ENCODE data around the gene TMC6. TPM values are rescaled to one million over a fixed set of nuclear protein-coding genes. Genes with fewer than 3 reads are reported as not detected.
"Not testable (repeated sequence)": the region's sequence is repeated elsewhere in the genome, so short reads cannot be mapped to it uniquely, and the experiment has no call there.

The TMC6 gene
- total RNA-seq, 1 donor from 2014 or later, result 14.6 TPM

DNA sequence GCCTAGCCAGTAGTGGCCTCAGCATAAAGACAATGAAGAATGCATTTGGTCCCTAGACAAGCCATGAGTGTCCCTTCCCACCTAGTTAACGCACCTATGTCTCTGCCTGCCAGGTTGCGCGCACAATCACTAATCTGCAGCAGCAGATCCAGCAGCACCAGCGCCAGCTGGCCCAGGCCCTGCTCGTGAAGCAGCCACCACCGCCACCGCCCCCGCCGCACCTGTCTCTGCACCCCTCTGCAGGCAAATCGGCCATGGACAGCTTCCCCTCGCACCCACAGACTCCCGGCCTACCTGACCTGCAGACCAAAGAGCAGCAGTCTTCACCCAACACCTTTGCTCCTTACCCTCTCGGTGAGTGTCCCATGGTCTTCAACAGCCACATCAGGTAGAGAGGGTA lies 41.8 kb downstream of the TMC6 start:
- ATAC-seq (no peak), DNase-seq (ENCODE audit: low spot score) (no peak)

DNA sequence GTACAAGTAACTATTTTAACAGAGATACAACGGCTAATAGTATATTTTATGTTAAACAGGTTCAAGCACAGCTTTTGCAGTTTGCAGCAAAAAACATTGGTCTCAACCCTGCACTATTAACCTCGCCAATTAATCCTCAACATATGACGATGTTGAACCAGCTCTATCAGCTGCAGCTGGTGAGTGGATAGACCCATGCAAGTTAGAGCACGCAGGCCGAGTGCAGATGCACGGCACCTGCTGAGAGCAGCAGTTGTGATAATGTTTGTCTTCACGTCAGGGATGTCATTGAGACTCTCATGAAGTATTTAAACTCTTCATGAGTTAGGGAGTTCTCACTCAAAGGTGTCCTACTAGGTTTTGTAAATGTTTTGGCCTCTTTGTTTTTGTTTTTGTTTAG lies 45.6 kb downstream of the TMC6 start:
- ATAC-seq, result no peak

DNA sequence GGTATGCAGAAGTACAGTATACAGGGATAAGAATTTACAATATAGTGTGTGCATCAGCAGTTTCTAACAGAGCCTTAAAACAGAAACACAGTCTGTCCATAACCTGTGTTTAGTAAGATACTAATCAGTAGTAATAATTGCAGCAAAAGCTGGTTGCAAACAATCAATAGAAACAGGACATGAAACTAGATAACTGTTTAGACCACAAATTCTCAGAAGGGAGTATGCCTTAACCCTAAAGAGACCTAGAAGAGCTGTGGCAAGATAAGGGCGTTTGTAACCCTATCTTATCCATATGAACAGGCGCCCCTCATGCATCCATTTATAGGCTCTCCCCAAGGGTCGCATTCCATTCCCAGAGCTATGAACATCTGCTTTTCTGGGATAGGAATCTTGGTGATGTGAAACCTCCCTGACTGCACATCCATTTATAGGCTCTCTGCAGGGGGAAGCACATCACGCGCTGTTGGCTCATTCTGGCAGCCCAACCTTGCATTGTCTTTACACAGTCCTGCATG lies 46.1 kb downstream of the TMC6 start:
- ATAC-seq; DNase-seq (ENCODE audit: low spot score): not testable (repeated sequence)

More for the DNA sequence above, 45.6 kb downstream of the TMC6 start:
- no peak for DNase-seq (ENCODE audit: low spot score)

DNA sequence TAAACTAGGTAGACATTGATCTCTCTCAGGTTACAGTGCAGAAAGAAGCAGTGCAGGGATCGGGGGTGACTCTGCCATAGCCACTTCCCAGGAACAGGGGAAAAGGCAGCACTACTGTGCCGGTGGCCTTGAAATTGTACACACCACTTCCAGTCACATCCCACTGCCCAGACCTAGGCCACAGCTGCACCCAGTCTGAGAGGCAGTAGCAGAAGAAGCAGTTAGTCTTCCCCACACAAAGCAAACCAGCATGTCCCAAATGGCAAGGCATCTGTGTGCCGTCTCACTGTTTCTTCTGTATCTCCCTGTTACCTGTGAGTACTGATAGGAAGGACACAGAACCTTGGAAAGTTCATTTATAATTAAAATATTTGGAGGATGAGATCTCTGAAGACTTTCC lies 47.0 kb downstream of the TMC6 start:
- DNase-seq (ENCODE audit: low spot score), result no peak
- no peak for ATAC-seq

DNA sequence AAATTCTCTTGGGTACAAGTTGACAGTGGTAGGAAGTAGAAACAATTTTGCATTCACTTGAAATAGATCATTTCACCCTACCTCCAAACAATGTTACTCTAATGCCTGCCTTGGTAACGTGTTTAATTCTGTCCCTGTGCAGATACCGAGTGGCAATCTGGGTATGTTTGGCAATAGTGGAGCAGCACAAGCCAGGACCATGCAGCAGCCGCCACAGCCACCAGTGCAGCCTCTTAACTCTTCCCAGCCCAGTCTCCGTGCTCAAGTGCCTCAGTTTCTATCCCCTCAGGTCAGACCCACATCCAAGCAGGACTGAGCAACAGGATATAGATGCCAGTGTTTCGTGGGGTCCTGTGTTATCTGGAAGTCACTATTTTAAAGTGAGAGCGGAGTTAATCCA lies 49.3 kb downstream of the TMC6 start:
- DNase-seq (ENCODE audit: low spot score) (no peak), ATAC-seq (no peak)

DNA sequence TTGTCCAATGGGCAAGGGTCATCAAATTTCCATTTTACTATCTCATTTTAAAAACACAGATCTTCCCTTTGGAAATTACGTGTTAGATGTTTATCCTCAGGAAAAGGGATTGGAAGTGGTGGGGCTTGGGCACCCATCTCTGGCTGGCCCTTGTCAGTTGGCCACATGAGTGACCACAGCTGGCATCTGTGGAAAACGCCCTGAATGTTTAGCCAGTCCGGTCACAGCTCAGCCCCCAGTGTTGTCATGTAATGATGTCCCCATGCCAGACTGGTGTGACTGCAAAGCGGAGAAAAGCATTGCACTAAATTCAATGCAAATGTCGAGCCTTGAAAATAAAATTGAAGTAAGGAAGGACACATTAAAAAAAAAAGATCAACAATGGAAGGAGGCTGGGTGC lies 53.0 kb downstream of the TMC6 start:
- DNase-seq (ENCODE audit: low spot score) (no peak), ATAC-seq (no peak)

DNA sequence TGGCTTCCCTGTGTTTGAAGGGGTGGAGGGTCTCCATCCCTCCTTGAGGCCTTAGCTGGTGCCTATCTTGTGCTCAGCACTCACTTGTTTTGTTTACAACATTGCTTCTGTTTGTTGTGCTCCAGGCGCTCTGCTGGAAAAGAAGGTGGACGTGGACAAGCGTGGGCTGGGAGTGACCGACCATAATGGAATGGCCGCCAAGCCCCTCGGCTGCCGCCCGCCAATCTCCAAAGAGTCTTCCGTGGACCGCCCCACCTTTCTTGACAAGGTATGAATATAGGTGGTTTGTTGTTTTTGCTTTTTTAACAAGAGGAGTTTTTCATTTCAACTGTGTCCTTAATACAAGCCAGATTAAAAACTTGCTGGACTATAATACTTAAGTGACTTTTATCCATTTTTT lies 53.5 kb downstream of the TMC6 start:
- DNase-seq (ENCODE audit: low spot score) (no peak), ATAC-seq (no peak)

DNA sequence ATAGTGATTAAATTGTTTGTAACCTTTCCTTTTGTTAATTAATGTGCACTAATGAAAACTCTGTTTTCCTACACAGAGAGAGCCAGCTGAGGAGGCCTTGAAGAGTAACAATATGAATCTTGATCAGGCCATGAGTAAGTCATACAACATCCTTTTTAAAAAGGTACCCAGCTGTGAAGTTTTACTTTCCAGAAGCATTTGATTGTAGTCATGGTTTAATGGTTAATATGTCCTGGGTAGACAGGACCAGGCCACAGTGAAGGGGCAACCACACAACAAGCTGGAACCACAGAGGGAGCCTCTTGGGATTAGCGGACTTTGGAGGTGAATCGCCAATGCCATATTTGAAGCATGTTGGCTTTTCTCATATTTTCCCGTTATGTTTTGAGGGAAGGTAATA lies 55.6 kb downstream of the TMC6 start:
- DNase-seq (ENCODE audit: low spot score) (no peak), ATAC-seq (no peak)

DNA sequence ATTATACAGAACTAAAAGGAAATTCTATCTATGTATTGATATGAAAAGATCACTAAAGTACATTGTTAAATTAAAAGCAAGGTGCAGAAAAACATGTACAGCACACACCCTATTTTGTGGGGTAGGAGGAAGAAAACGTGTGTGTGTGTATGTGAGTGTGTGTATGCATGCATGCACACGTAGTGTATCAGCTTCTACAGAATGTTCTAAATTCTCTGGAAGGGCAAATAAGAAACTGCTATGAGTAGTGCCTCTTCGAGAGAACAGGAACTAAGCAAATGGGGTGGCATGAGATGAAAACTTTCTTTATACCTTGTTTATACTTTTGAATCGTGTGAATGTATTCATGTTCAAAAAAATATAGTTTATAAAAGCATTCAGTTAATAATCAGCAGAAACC lies 58.9 kb downstream of the TMC6 start:
- DNase-seq (ENCODE audit: low spot score) (no peak), ATAC-seq (no peak)

DNA sequence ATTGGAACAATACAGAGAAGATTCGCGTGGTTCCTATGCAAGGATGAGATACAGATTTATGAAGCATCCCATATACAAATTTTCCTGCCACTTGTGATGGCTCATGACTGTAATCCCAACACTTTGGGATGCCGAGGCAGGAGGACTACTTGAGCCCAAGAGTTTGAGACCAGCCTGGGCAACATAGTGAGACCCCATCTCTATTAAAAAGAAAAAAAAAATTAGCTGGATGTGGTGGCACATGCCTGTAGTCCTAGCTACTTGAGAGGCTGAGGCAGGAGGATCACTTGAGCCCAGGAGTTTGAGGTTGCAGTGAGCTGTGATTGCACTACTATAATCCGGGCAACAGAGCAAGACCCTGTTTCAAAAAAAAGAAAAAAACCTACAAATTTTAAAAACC lies 61.6 kb downstream of the TMC6 start:
- ATAC-seq; DNase-seq (ENCODE audit: low spot score): not testable (repeated sequence)

DNA sequence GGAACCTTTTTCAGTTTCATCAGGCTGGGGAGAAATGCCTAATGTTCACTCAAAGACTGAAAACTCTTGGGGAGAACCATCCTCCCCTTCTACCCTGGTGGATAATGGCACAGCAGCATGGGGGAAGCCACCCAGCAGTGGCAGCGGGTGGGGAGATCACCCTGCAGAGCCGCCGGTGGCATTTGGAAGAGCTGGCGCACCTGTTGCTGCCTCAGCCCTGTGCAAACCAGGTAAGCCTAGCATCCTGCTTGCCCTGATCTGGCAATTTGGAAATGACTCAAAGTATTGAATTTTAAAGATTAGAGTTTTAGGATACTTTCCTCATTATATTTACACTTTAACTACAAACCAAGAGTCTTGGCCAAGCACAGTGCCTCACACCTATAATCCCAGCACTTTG lies 63.8 kb downstream of the TMC6 start:
- ATAC-seq (no peak), DNase-seq (ENCODE audit: low spot score) (no peak)

DNA sequence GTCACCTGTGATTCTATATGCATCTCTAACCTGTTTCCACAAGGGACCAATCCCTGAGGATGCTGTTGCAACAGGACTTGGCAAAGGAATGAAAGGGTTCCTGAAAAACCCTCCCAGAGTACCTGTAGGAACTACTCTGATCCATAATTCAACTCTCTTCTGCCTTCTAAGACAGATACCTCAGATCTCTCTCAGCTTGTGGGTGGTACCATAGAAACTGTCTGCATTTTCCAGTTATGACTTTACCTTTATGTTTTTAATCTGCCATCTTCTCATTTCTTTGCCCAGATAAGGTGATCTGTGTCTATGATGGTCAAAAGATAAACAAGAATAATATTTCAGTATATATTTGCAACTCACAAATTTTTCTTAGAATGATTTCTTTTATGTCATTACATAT lies 65.1 kb downstream of the TMC6 start:
- DNase-seq (ENCODE audit: low spot score), result no peak
- no peak for ATAC-seq

DNA sequence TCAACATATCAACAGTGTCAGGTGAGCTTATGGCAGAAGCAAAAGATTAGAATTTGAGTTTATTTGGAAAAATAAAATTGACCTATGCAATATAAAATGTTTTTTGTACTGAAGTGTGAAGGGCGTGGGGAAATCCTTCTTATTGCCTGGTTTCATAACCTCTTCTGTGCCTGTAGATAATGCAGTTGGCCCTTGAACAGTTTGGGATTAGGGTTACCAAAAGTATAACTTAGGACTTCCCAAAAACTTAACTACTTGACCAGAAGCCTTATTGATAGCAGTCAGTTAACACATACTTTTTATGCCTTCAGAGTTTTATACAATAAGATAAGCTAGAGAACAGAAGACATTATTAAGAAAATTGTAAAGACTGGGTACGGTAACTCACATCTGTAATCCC lies 66.0 kb downstream of the TMC6 start:
- DNase-seq (ENCODE audit: low spot score), result no peak

More for the DNA sequence above, 66.0 kb downstream of the TMC6 start:
- no peak for ATAC-seq

Other genes with a start within 250 kb of the TMC6 start
- 11.0 TPM for gene TNRC6C, start 170.1 kb downstream of the TMC6 start, total RNA-seq
- 3.9 TPM for gene TMC8, start 2.0 kb upstream of the TMC6 start, total RNA-seq
- gene C17orf99, start 17.6 kb upstream of the TMC6 start, total RNA-seq, result not detected
- gene SYNGR2, start 39.8 kb upstream of the TMC6 start, total RNA-seq, result 44.1 TPM
- gene TK1, start 58.3 kb upstream of the TMC6 start, total RNA-seq, result 2.6 TPM
- gene AFMID, start 58.6 kb upstream of the TMC6 start, total RNA-seq, result 145 TPM
- gene BIRC5, start 85.5 kb upstream of the TMC6 start, total RNA-seq, result 0.88 TPM
- gene TMEM235, start 102.9 kb upstream of the TMC6 start, total RNA-seq, result not detected
- gene SOCS3, start 231.3 kb upstream of the TMC6 start, total RNA-seq, result 2.7 TPM
- gene PGS1, start 249.9 kb upstream of the TMC6 start, total RNA-seq, result 9.1 TPM

Data from left lobe of liver (tissue), 2 donors.